Measurements from ENCODE around the gene PTS. TPM values are rescaled to one million over a fixed set of nuclear protein-coding genes. Genes with fewer than 3 reads are reported as not detected.

PTS gene
- total RNA-seq, 2 donors from 2014 or later: 24.4 to 28.7 TPM

GRCh38 chr11:112270551-112271180, 44.4 kb downstream of the PTS start:
- Histone ChIP-seq H3K27ac (no peak overlapping the region), H3K27me3 (replicated peaks; ENCODE audit: insufficient read depth) (no peaks in the 10 kb centered on the region), H3K4me1 (replicated peaks) (no peaks in the 10 kb centered on the region), H3K36me3 (no peaks in the 10 kb centered on the region), H3K9me3 (no peaks in the 10 kb centered on the region), H3K4me3 (no peak overlapping the region)
- no peak for DNase-seq (ENCODE audit: low spot score)
- TF ChIP-seq CTCF (IDR thresholded peaks at IDR 0.05): no peak
- 42% methylated on average over 12 of the region's 12 CpGs for WGBS
- intact Hi-C loops (cut with DNase I): no loop called here

DNA sequence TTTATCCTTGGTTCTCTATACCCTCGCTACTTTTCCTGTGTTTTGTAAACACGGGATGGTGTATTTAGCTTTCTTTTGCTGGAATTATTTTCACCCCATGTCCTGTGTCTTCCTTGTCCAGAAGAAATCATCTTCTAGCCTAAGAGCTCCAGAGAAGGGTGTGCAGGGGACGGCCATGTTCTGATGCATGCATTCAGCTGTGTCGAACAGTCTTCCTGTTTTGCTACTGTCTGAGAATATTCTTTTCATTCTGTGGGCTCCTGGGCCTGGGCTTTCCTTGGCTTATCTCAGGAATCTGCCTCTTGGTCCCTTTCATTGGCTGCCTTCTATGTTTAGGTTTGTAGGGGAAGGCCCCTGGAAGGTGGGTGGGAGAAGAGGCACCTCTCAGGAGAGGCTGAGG, 45.0 kb downstream of the PTS start:
- no peak overlapping the region for H3K4me3 ChIP-seq
- no peak for DNase-seq (ENCODE audit: low spot score)
- TF ChIP-seq CTCF (IDR thresholded peaks at IDR 0.05) (no peak), POLR2A (IDR thresholded peaks at IDR 0.05) (no peak), POLR2AphosphoS5 (IDR thresholded peaks at IDR 0.05) (no peak)
- H3K4me1 ChIP-seq (replicated peaks): no peaks in the 10 kb centered on the region
- intact Hi-C loops (cut with DNase I): no loop called here
- no peaks in the 10 kb centered on the region for H3K27me3 ChIP-seq (replicated peaks; ENCODE audit: insufficient read depth)
- 94% methylated on average over 4 of the region's 4 CpGs for WGBS
- H3K9me3 ChIP-seq: no peaks in the 10 kb centered on the region
- H3K36me3 ChIP-seq: no peaks in the 10 kb centered on the region
- no peak overlapping the region for H3K27ac ChIP-seq

GRCh38 chr11:112273066-112273465, 46.8 kb downstream of the PTS start:
- no peaks in the 10 kb centered on the region for H3K4me1 ChIP-seq (replicated peaks)
- no peaks in the 10 kb centered on the region for H3K27me3 ChIP-seq (replicated peaks; ENCODE audit: insufficient read depth)
- TF ChIP-seq CTCF (IDR thresholded peaks at IDR 0.05): no peak
- TF ChIP-seq POLR2A (IDR thresholded peaks at IDR 0.05): no peak
- no peak for TF ChIP-seq POLR2AphosphoS5 (IDR thresholded peaks at IDR 0.05)
- DNase-seq (ENCODE audit: low spot score): no peak
- no peak overlapping the region for H3K27ac ChIP-seq
- no peaks in the 10 kb centered on the region for H3K36me3 ChIP-seq
- no peaks in the 10 kb centered on the region for H3K9me3 ChIP-seq
- 100% methylated on average over 1 of the region's 1 CpG for WGBS
- no peak overlapping the region for H3K4me3 ChIP-seq
- intact Hi-C loops (cut with DNase I): no loop called here

DNA sequence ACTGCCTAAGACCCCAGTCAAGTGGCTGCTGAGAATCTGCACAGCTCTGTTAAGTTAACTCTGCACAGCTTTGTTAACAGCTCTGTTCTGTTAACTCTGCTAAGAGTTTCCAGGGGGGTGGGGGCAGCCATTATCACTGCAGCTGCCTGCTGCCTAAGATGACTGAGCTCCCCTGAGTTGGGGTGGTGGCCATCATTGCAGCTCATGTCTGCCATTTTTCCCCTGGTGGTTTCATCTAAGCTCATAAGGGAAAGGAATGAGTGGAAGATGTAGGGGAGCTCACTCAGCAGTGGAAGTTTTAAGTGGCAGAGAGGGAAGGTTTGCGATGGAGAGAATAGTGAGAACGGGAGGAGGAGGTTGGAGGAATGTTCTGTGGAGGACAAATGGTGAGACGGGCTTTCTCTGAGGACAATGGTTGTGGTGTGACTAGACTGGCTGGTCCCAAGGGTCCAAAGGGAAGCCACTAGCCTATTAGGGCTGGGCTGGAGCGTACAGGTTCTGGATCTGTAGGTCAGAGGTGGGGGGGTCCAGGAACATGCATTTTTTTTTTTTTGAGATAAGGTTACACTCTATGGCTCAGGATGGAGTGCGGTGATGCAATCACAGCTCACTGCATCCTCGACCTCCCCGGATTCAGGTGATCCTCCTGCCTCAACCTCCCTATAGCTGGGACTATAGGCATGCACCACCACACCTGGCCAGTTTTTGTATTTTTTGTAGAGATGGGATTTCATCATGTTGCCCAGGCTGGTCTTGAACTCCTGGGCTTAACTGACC, 48.0 kb downstream of the PTS start:
- no peak overlapping the region for H3K4me3 ChIP-seq
- H3K36me3 ChIP-seq: no peaks in the 10 kb centered on the region
- intact Hi-C loops (cut with DNase I): no loop called here
- no peak for DNase-seq (ENCODE audit: low spot score)
- H3K27ac ChIP-seq: no peak overlapping the region
- TF ChIP-seq CTCF (IDR thresholded peaks at IDR 0.05) (no peak), POLR2AphosphoS5 (IDR thresholded peaks at IDR 0.05) (no peak), POLR2A (IDR thresholded peaks at IDR 0.05) (no peak)
- H3K9me3 ChIP-seq: no peaks in the 10 kb centered on the region
- H3K27me3 ChIP-seq (replicated peaks; ENCODE audit: insufficient read depth): no peaks in the 10 kb centered on the region
- no peaks in the 10 kb centered on the region for H3K4me1 ChIP-seq (replicated peaks)
- 89% methylated on average over 7 of the region's 7 CpGs for WGBS

- 57% methylated on average over 1 of the region's 1 CpG for WGBS
- intact Hi-C loops (cut with DNase I): loop anchor here (5.0 kb wide), 1 partner anchor 165 kb away; no protein-coding TSS in a partner anchor
- no peak overlapping the region for H3K27ac ChIP-seq
Measured at GRCh38 chr11:112277029-112277428, 50.8 kb downstream of the PTS start.

More at GRCh38 chr11:112277029-112277428, 50.8 kb downstream of the PTS start:
- Histone ChIP-seq H3K36me3 (no peaks in the 10 kb centered on the region), H3K9me3 (no peaks in the 10 kb centered on the region), H3K27me3 (replicated peaks; ENCODE audit: insufficient read depth) (no peaks in the 10 kb centered on the region), H3K4me1 (replicated peaks) (no peaks in the 10 kb centered on the region), H3K4me3 (no peak overlapping the region)
- no peak for DNase-seq (ENCODE audit: low spot score)
- TF ChIP-seq POLR2AphosphoS5 (IDR thresholded peaks at IDR 0.05): no peak
- no peak for TF ChIP-seq CTCF (IDR thresholded peaks at IDR 0.05)
- TF ChIP-seq POLR2A (IDR thresholded peaks at IDR 0.05): no peak

Data from prostate gland (tissue), 2 donors.